Urinary bladder (tissue), 2 donors: Measurements from ENCODE around the gene ZNRF3. TPM values are rescaled to one million over a fixed set of nuclear protein-coding genes. Genes with fewer than 3 reads are reported as not detected.

Experiments
- polyA plus RNA-seq: library from polyadenylated mRNA; stranded (reverse); fragments of 200-250 nt; gene quantifications from one replicate; pipeline ENCODE4 v1.2.3, GENCODE V29; 2013
- small RNA-seq: library from RNA; depleted of rRNA; stranded (forward); fragments of <200 nt; gene quantifications from one replicate; pipeline ENCODE3, GENCODE V24; 2014
- total RNA-seq: library from RNA; depleted of rRNA; stranded (reverse); fragments of >200 nt; gene quantifications from one replicate; pipeline ENCODE4 v1.2.3, GENCODE V29; 2014
- donor health status: healthy.

ZNRF3 gene
- total and polyA plus RNA-seq, 2 donors = 7.4 to 8.7 TPM

Small RNA genes within 50 kb of the gene (small RNA-seq; reads per million reads assigned to genes)
- not detected for gene Z93930.1

Other genes with a start within 250 kb of the ZNRF3 start
- 81.9 TPM for gene TTC28, start 203.7 kb upstream of the ZNRF3 start, total RNA-seq
- 15.9 TPM for gene TTC28, start 203.7 kb upstream of the ZNRF3 start, polyA plus RNA-seq
- 15.6 TPM for gene CHEK2, start 141.8 kb upstream of the ZNRF3 start, total RNA-seq
- gene CHEK2, start 141.8 kb upstream of the ZNRF3 start, polyA plus RNA-seq = 8.8 TPM
- gene HSCB, start 141.5 kb upstream of the ZNRF3 start, total RNA-seq = 13.2 TPM
- 20.7 TPM for gene HSCB, start 141.5 kb upstream of the ZNRF3 start, polyA plus RNA-seq
- gene CCDC117, start 110.9 kb upstream of the ZNRF3 start, total RNA-seq = 33.0 TPM
- 13.5 TPM for gene CCDC117, start 110.9 kb upstream of the ZNRF3 start, polyA plus RNA-seq
- 168 TPM for gene XBP1, start 83.0 kb upstream of the ZNRF3 start, total RNA-seq
- gene XBP1, start 83.0 kb upstream of the ZNRF3 start, polyA plus RNA-seq = 68.1 TPM
- gene C22orf31, start 178.3 kb downstream of the ZNRF3 start, total RNA-seq = not detected
- not detected for gene C22orf31, start 178.3 kb downstream of the ZNRF3 start, polyA plus RNA-seq
- gene KREMEN1, start 189.5 kb downstream of the ZNRF3 start, total RNA-seq = 10.1 TPM
- 16.7 TPM for gene KREMEN1, start 189.5 kb downstream of the ZNRF3 start, polyA plus RNA-seq